ENCODE measurements around the gene KNDC1. TPM values are rescaled to one million over a fixed set of nuclear protein-coding genes. Genes with fewer than 3 reads are reported as not detected.

The KNDC1 gene
- total RNA-seq, 2 donors from 2014 or later, result 0.59 to 1.8 TPM

DNA sequence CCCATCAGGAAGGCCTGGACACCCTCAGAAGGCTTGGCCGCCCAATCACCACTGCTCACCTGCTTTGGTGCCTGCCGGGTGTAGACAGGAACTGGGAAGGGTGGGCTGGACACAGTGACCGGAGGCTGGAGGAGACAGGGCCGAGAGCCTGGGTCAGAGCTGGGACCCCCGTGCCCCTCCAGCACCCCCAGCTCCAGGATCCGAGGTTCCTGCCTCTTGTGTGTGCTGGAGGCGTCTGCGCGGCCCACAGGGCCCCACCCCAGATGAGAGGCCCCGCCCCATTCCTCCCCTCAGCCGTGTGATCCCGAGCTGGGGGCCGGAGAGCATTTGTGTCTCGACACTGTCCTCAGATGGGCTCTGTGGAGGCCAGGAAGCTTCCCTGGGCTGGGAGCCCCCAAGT lies 107.3 kb downstream of the KNDC1 start:
- no peaks in the 10 kb centered on the region for H3K36me3 ChIP-seq
- no peak overlapping the region for H3K4me3 ChIP-seq
- no peaks in the 10 kb centered on the region for H3K9me3 ChIP-seq
- TF ChIP-seq, protein P1, sequence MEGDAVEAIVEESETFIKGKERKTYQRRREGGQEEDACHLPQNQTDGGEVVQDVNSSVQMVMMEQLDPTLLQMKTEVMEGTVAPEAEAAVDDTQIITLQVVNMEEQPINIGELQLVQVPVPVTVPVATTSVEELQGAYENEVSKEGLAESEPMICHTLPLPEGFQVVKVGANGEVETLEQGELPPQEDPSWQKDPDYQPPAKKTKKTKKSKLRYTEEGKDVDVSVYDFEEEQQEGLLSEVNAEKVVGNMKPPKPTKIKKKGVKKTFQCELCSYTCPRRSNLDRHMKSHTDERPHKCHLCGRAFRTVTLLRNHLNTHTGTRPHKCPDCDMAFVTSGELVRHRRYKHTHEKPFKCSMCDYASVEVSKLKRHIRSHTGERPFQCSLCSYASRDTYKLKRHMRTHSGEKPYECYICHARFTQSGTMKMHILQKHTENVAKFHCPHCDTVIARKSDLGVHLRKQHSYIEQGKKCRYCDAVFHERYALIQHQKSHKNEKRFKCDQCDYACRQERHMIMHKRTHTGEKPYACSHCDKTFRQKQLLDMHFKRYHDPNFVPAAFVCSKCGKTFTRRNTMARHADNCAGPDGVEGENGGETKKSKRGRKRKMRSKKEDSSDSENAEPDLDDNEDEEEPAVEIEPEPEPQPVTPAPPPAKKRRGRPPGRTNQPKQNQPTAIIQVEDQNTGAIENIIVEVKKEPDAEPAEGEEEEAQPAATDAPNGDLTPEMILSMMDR (IDR thresholded peaks at IDR 0.05), result no peak
- no peaks in the 10 kb centered on the region for H3K27me3 ChIP-seq
- H3K27ac ChIP-seq, result no peak overlapping the region
- DNase-seq (ENCODE audit: low spot score), result no peak
- H3K4me1 ChIP-seq, result peaks cover 0 to 5% of the 10 kb centered on the region in 2 donors

DNA sequence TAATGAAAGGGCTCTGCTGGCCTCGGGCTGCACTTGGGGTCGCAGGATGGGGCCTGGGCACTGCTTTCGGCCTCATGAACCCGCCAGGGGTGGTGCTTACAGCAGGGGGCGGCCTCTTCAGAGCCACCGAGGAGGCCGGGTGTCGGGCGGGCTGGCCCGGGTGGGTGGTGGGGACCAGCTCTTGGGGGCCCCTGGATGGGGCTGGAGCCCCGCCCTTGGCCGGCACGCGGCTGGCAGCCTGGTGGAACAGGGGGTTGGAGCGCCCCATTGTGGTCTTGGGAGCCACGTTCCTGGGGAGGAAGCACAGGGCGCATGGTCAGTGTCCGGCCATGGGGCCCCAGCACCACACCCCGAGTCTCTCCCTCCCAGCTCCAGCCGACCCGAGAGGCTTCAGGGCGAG lies 107.8 kb downstream of the KNDC1 start:
- TF ChIP-seq, protein P1 (IDR thresholded peaks at IDR 0.05), result no peak
- H3K4me3 ChIP-seq, result no peak overlapping the region
- H3K36me3 ChIP-seq, result no peaks in the 10 kb centered on the region
- DNase-seq (ENCODE audit: low spot score), result no peak
- H3K27ac ChIP-seq, result no peak overlapping the region
- no peaks in the 10 kb centered on the region for H3K9me3 ChIP-seq
- H3K27me3 ChIP-seq, result no peaks in the 10 kb centered on the region
- H3K4me1 ChIP-seq, result peaks cover 0 to under 1% of the 10 kb centered on the region in 2 donors

DNA sequence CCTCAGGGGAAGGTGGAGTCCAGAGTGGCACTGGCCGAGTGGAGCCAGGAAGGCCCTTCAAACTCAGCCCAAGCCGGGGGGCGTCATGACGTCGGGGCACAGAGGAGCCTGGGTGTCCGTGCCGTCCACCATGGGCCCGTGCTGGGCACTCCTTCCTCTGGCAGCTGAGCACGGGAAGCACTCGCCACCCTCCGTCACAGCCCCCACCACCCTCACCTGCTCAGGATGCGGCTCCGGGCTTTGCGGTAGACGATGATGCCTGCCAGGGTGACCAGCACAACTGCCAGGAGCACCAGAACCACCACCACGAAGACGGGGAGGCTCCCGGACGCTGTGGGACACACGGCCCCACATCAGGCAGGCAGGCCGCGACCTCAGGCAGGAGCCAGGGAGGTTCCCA lies 108.5 kb downstream of the KNDC1 start:
- no peak overlapping the region for H3K4me3 ChIP-seq
- no peak overlapping the region for H3K27ac ChIP-seq
- TF ChIP-seq, protein P1 (IDR thresholded peaks at IDR 0.05), result no peak
- DNase-seq (ENCODE audit: low spot score), result no peak
- H3K27me3 ChIP-seq, result no peaks in the 10 kb centered on the region
- no peaks in the 10 kb centered on the region for H3K4me1 ChIP-seq
- no peaks in the 10 kb centered on the region for H3K36me3 ChIP-seq
- H3K9me3 ChIP-seq, result no peaks in the 10 kb centered on the region

DNA sequence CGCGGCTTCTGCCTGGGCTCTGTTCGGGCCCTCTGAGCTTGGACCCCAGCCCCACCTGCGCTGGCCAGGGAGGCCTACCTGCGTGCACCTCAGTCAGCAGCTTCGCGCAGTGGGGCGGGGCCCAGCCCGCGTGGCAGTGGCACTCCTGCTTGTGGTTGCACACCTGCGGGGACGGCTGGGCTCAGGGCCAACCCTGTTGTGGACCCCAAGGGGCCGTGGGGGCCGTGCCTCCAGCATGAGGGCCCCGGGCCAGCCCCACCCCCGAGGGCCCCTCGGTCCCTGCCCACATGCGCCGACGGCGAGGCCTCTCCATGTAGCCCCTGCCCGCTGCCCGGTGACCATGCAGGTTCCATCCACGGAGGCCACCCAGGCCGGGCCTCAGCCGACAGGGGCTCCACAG lies 109.3 kb downstream of the KNDC1 start:
- H3K4me3 ChIP-seq, result no peak overlapping the region

DNA sequence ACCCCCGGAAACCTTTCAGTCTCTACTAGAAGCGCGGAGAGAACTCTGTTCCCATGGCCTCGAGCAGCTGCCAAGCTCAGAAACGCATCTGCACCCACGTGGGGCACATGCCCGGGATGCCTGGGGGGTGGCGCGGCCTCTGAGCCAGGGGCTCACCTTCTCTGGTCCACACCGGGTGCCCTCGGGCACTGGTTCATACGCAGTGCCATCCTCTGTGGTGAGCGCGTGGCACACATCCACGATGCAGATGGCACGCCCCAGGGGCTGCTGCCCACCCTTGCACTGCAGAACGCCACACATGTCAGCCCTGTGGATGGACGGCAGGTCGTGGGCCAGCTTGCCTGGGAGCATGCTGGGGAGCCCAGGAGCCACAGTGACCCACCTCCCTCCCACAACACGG lies 110.2 kb downstream of the KNDC1 start:
- Histone ChIP-seq H3K4me3 (no peak overlapping the region), H3K4me1 (no peaks in the 10 kb centered on the region), H3K9me3 (no peaks in the 10 kb centered on the region), H3K27me3 (no peaks in the 10 kb centered on the region), H3K27ac (no peak overlapping the region), H3K36me3 (no peaks in the 10 kb centered on the region)
- TF ChIP-seq, protein P1 (IDR thresholded peaks at IDR 0.05), result no peak
- no peak for DNase-seq (ENCODE audit: low spot score)

More for the DNA sequence above, 109.3 kb downstream of the KNDC1 start:
- TF ChIP-seq, protein P1 (IDR thresholded peaks at IDR 0.05), result no peak
- H3K9me3 ChIP-seq, result no peaks in the 10 kb centered on the region
- H3K36me3 ChIP-seq, result no peaks in the 10 kb centered on the region
- H3K27ac ChIP-seq, result no peak overlapping the region
- no peak for DNase-seq (ENCODE audit: low spot score)
- H3K27me3 ChIP-seq, result no peaks in the 10 kb centered on the region
- no peaks in the 10 kb centered on the region for H3K4me1 ChIP-seq

DNA sequence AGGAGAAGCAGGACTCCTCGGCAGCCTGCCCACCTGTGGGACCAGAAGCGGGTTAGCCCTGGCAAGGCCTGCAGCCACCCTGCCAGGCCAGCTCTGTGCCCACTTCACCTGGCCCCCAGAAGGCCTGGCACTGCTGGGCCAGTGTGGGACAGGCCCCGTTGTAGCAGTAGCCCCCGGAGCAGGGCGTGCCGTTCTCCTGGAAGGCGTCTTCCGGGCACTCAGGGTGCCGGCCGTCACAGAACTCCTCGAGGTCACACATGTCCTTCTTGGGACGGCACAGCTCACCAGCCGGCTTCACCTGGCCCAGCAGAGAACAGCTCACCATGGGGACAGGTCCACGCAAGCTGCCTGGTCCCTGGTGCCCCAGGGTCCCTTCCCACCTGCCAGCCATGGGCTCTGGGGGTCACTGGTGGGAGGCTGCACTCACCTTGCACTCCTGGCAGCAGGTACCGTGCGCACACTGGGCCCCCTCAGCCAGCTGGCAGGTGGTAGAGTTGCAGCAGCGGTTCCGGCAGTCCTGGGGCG lies 110.8 kb downstream of the KNDC1 start:
- Histone ChIP-seq H3K27ac (no peak overlapping the region), H3K4me3 (no peak overlapping the region), H3K27me3 (no peaks in the 10 kb centered on the region), H3K9me3 (no peaks in the 10 kb centered on the region), H3K36me3 (no peaks in the 10 kb centered on the region), H3K4me1 (no peaks in the 10 kb centered on the region)
- TF ChIP-seq, protein P1 (IDR thresholded peaks at IDR 0.05), result no peak
- DNase-seq (ENCODE audit: low spot score), result no peak
